Measurements from ENCODE around the gene MUC20. TPM values are rescaled to one million over a fixed set of nuclear protein-coding genes. Genes with fewer than 3 reads are reported as not detected.
A peak's percentile ranks its signal among the peaks of the same experiment; 100 is the strongest.
"Not testable (repeated sequence)": the region's sequence is repeated elsewhere in the genome, so short reads cannot be mapped to it uniquely, and the experiment has no call there.

The MUC20 gene
- polyA plus RNA-seq, 1 donor (not counting 4 experiments of a cell fraction or from before 2014, with no cell fraction given) = 0.21 TPM

DNA sequence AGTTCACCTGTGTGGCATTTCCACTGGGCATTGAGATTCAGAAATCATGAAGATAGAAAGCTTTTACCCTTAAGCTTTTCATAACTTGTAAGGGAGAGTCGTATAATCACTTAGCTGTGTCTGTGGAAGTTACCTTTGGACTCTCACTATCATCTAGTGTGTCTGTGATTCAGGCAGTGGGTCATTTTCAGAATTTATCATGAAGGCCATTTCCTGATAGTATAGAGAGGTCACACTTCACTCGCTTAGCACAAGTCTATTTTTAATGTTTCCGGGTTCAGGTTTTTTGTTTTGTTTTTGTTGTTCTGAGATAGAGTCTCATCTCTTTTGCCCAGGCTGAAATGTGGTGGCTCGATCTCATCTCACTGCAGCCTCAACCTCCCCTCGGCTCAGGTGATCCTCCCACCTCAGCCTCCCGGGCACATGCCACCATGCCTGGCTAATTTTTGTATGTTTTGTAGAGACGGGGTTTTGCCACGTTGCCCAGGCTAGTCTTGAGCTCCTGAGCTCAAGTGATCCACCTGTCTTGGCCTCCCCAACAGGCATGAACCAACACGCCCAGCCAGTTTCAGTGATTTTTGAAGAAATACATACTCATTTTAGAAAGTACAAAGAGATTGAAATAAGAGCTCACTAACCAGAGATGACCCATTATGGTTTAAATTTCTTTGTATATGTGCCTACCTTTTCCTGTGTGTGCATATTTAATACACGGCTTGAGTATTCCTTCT lies 36.1 kb upstream of the MUC20 start:
- H3K4me2 ChIP-seq (ENCODE audit: control insufficient read depth, extremely low read depth, insufficient read depth, low read depth, low read length); FAIRE-seq; H4K20me1 ChIP-seq (ENCODE audit: control insufficient read depth, extremely low read depth, insufficient read depth, low read length); H3K27me3 ChIP-seq (ENCODE audit: control insufficient read depth, extremely low read depth, insufficient read depth, low read length); DNase-seq (ENCODE audit: low read depth, low spot score); H3K9me1 ChIP-seq (ENCODE audit: control insufficient read depth, extremely low read depth, insufficient read depth, low read length); H3K4me3 ChIP-seq (ENCODE audit: control insufficient read depth in 2 of 3, extremely low read depth in 1 of 3, insufficient read depth in 2 of 3, low read depth in 1 of 3, low read length in 3 of 3); H3K27ac ChIP-seq (ENCODE audit: control insufficient read depth, insufficient read depth, low read length); H3K79me2 ChIP-seq (ENCODE audit: control insufficient read depth, insufficient read depth, low read length); H3K9me3 ChIP-seq (ENCODE audit: control insufficient read depth, low read depth, low read length); H3K4me1 ChIP-seq (ENCODE audit: control insufficient read depth, extremely low read depth, insufficient read depth, low read length); H3K9ac ChIP-seq (ENCODE audit: control insufficient read depth, extremely low read depth, insufficient read depth, low read length); dilution Hi-C loops (cut with MboI; ENCODE audit: extremely low pct_ligation_motif_present, low sequenced_read_pairs); H2AFZ ChIP-seq (ENCODE audit: control insufficient read depth, low read length): not testable (repeated sequence)
- H3K36me3 ChIP-seq (ENCODE audit: control insufficient read depth in 2 of 2, extremely low read depth in 1 of 2, insufficient read depth in 2 of 2, low read length in 2 of 2) = peaks cover 15 to 19% of the 10 kb centered on the region in 2 experiments

DNA sequence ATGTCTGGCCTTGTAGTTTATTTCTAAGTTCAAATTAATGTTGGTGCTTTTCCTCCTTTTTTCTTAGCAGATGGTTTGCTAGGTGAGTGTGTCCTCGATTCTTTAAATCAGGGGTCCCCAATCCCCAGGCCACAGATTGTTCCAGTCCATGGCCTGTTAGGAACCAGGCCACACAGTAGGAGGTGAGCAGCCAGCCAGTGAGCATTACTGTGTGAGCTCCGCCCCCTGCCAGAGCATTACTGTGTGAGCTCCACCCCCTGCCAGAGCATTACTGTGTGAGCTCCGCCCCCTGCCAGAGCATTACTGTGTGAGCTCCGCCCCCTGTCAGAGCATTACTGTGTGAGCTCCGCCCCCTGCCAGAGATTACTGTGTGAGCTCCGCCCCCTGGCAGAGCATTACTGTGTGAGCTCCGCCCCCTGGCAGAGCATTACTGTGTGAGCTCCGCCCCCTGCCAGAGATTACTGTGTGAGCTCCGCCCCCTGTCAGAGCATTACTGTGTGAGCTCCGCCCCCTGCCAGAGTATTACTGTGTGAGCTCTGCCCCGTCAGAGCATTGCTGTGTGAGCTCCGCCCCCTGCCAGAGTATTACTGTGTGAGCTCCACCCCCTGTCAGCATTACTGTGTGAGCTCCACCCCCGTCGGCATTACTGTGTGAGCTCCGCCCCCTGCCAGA lies 34.1 kb upstream of the MUC20 start:
- H3K9me1 ChIP-seq (ENCODE audit: control insufficient read depth, extremely low read depth, insufficient read depth, low read length); H3K79me2 ChIP-seq (ENCODE audit: control insufficient read depth, insufficient read depth, low read length); H3K9ac ChIP-seq (ENCODE audit: control insufficient read depth, extremely low read depth, insufficient read depth, low read length); FAIRE-seq; H2AFZ ChIP-seq (ENCODE audit: control insufficient read depth, low read length); DNase-seq (ENCODE audit: low read depth, low spot score); H3K27ac ChIP-seq (ENCODE audit: control insufficient read depth, insufficient read depth, low read length); H3K9me3 ChIP-seq (ENCODE audit: control insufficient read depth, low read depth, low read length); dilution Hi-C loops (cut with MboI; ENCODE audit: extremely low pct_ligation_motif_present, low sequenced_read_pairs); H3K4me1 ChIP-seq (ENCODE audit: control insufficient read depth, extremely low read depth, insufficient read depth, low read length); H4K20me1 ChIP-seq (ENCODE audit: control insufficient read depth, extremely low read depth, insufficient read depth, low read length); H3K4me2 ChIP-seq (ENCODE audit: control insufficient read depth, extremely low read depth, insufficient read depth, low read depth, low read length); H3K4me3 ChIP-seq (ENCODE audit: control insufficient read depth in 2 of 3, extremely low read depth in 1 of 3, insufficient read depth in 2 of 3, low read depth in 1 of 3, low read length in 3 of 3); H3K27me3 ChIP-seq (ENCODE audit: control insufficient read depth, extremely low read depth, insufficient read depth, low read length): not testable (repeated sequence)
- peaks cover 16 to 20% of the 10 kb centered on the region in 2 experiments for H3K36me3 ChIP-seq (ENCODE audit: control insufficient read depth in 2 of 2, extremely low read depth in 1 of 2, insufficient read depth in 2 of 2, low read length in 2 of 2)

DNA sequence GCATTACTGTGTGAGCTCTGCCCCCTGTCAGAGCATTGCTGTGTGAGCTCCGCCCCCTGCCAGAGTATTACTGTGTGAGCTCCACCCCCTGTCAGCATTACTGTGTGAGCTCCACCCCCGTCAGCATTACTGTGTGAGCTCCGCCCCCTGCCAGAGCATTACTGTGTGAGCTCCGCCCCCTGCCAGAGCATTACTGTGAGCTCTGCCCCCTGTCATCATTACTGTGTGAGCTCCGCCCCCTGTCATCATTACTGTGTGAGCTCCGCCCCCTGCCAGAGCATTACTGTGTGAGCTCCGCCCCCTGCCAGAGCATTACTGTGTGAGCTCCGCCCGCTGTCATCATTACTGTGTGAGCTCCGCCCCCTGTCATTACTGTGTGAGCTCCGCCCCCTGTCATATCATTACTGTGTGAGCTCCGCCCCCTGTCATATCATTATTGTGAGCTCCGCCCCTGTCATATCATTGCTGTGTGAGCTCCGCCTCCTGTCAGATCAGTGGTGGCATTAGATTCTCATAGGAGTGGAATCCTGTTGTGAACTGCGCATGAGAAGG lies 33.5 kb upstream of the MUC20 start:
- H3K27ac ChIP-seq (ENCODE audit: control insufficient read depth, insufficient read depth, low read length); H3K4me3 ChIP-seq (ENCODE audit: control insufficient read depth in 2 of 3, extremely low read depth in 1 of 3, insufficient read depth in 2 of 3, low read depth in 1 of 3, low read length in 3 of 3); H3K9me1 ChIP-seq (ENCODE audit: control insufficient read depth, extremely low read depth, insufficient read depth, low read length); FAIRE-seq; H4K20me1 ChIP-seq (ENCODE audit: control insufficient read depth, extremely low read depth, insufficient read depth, low read length); H3K4me2 ChIP-seq (ENCODE audit: control insufficient read depth, extremely low read depth, insufficient read depth, low read depth, low read length); H3K9me3 ChIP-seq (ENCODE audit: control insufficient read depth, low read depth, low read length); H3K9ac ChIP-seq (ENCODE audit: control insufficient read depth, extremely low read depth, insufficient read depth, low read length); H2AFZ ChIP-seq (ENCODE audit: control insufficient read depth, low read length); H3K4me1 ChIP-seq (ENCODE audit: control insufficient read depth, extremely low read depth, insufficient read depth, low read length); H3K79me2 ChIP-seq (ENCODE audit: control insufficient read depth, insufficient read depth, low read length); H3K27me3 ChIP-seq (ENCODE audit: control insufficient read depth, extremely low read depth, insufficient read depth, low read length); dilution Hi-C loops (cut with MboI; ENCODE audit: extremely low pct_ligation_motif_present, low sequenced_read_pairs): not testable (repeated sequence)
- peaks cover 20 to 24% of the 10 kb centered on the region in 2 experiments for H3K36me3 ChIP-seq (ENCODE audit: control insufficient read depth in 2 of 2, extremely low read depth in 1 of 2, insufficient read depth in 2 of 2, low read length in 2 of 2)
- peak; percentile 13 for DNase-seq (ENCODE audit: low read depth, low spot score)

DNA sequence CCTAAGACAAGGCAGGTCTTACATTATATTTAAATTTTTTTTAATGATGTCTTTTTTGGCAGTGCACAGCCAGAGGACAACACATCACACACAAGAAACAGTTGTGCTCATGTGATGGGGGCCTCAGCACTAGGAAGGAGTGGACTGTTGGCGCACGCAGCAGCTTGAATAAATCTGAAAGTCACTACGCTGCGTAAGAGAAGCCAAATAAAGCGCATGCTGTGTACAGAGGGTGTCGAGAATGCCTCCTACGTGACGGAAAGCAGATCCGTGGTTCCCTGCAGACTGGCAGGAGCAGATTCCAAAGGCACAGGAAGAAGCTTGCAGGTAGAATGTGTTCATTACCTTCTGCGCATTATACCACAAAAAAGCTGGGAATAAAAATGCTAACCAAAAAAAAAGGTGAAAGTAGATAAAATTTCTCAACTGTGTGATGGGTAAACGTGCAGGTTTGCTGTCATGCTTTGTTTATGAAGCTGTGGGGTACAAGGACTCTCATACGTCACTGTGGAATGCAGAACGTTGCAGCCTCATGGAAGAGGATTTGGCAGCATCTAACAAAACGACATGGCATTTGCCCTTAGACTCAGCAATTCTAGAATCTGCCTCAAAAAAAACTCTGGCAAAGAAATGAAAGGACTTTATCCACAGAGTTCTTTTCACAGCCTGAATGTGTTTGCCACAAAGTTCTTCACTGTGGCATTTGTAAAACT lies 32.2 kb upstream of the MUC20 start:
- H3K4me3 ChIP-seq (ENCODE audit: control insufficient read depth in 2 of 3, extremely low read depth in 1 of 3, insufficient read depth in 2 of 3, low read depth in 1 of 3, low read length in 3 of 3); H3K4me1 ChIP-seq (ENCODE audit: control insufficient read depth, extremely low read depth, insufficient read depth, low read length); H3K79me2 ChIP-seq (ENCODE audit: control insufficient read depth, insufficient read depth, low read length); dilution Hi-C loops (cut with MboI; ENCODE audit: extremely low pct_ligation_motif_present, low sequenced_read_pairs); H4K20me1 ChIP-seq (ENCODE audit: control insufficient read depth, extremely low read depth, insufficient read depth, low read length); H3K9me3 ChIP-seq (ENCODE audit: control insufficient read depth, low read depth, low read length); H3K27me3 ChIP-seq (ENCODE audit: control insufficient read depth, extremely low read depth, insufficient read depth, low read length); FAIRE-seq; DNase-seq (ENCODE audit: low read depth, low spot score); H2AFZ ChIP-seq (ENCODE audit: control insufficient read depth, low read length); H3K9me1 ChIP-seq (ENCODE audit: control insufficient read depth, extremely low read depth, insufficient read depth, low read length); H3K9ac ChIP-seq (ENCODE audit: control insufficient read depth, extremely low read depth, insufficient read depth, low read length); H3K4me2 ChIP-seq (ENCODE audit: control insufficient read depth, extremely low read depth, insufficient read depth, low read depth, low read length); H3K27ac ChIP-seq (ENCODE audit: control insufficient read depth, insufficient read depth, low read length): not testable (repeated sequence)
- peaks cover 25% of the 10 kb centered on the region in 2 experiments for H3K36me3 ChIP-seq (ENCODE audit: control insufficient read depth in 2 of 2, extremely low read depth in 1 of 2, insufficient read depth in 2 of 2, low read length in 2 of 2)

Data from keratinocyte (primary cell).